Glutamatergic neuron (in vitro differentiated cells): Measurements from ENCODE around the gene GAA. TPM values are rescaled to one million over a fixed set of nuclear protein-coding genes. Genes with fewer than 3 reads are reported as not detected.

Experiments
- DNase-seq: peaks from one replicate; pipeline ENCODE4 v3.0.0; 2022
- H3K27ac Mint-ChIP-seq: one replicate; pipeline ENCODE4 v1.8.0; 2020; ENCODE audit warnings: mild to moderate bottlenecking, mixed read lengths, inconsistent platforms; ENCODE audit not compliant: unreplicated experiment
- H3K27me3 Mint-ChIP-seq: one replicate; pipeline ENCODE4 v1.8.0; 2020; ENCODE audit warnings: mild to moderate bottlenecking, moderate library complexity, mixed read lengths, inconsistent platforms; ENCODE audit not compliant: unreplicated experiment
- H3K36me3 Mint-ChIP-seq: one replicate; pipeline ENCODE4 v1.8.0; 2020; ENCODE audit warnings: mild to moderate bottlenecking, mixed read lengths, inconsistent platforms; ENCODE audit not compliant: unreplicated experiment
- H3K4me1 Mint-ChIP-seq: one replicate; pipeline ENCODE4 v1.8.0; 2020; ENCODE audit warnings: mild to moderate bottlenecking, low read depth, mixed read lengths, inconsistent platforms; ENCODE audit not compliant: unreplicated experiment
- H3K4me3 Mint-ChIP-seq: one replicate; pipeline ENCODE4 v1.8.0; 2020; ENCODE audit warnings: mild to moderate bottlenecking, mixed read lengths, inconsistent platforms; ENCODE audit not compliant: unreplicated experiment
- H3K9me3 Mint-ChIP-seq: one replicate; pipeline ENCODE4 v1.8.0; 2020; ENCODE audit warnings: mild to moderate bottlenecking, moderate library complexity, mixed read lengths, inconsistent platforms; ENCODE audit not compliant: unreplicated experiment
- total RNA-seq: library from RNA; stranded (reverse); fragmentation: NEBNext Ultra II Directional; extraction: Animal tissue kit (Norgen Biotek cat#: 25700); gene quantifications from one replicate; pipeline ENCODE4 v1.2.1, GENCODE V29; 2021; ENCODE audit not compliant: unreplicated experiment
- TF ChIP-seq, protein P1 (sequence below): fragments of 200-600 bp; sonication (generic); IDR thresholded peaks from one replicate; pipeline ENCODE4 v1.5.0; 2021; ENCODE audit not compliant: partially characterized antibody, unreplicated experiment

GAA gene
- total RNA-seq, 1 donor from 2014 or later: 384 TPM

DNA sequence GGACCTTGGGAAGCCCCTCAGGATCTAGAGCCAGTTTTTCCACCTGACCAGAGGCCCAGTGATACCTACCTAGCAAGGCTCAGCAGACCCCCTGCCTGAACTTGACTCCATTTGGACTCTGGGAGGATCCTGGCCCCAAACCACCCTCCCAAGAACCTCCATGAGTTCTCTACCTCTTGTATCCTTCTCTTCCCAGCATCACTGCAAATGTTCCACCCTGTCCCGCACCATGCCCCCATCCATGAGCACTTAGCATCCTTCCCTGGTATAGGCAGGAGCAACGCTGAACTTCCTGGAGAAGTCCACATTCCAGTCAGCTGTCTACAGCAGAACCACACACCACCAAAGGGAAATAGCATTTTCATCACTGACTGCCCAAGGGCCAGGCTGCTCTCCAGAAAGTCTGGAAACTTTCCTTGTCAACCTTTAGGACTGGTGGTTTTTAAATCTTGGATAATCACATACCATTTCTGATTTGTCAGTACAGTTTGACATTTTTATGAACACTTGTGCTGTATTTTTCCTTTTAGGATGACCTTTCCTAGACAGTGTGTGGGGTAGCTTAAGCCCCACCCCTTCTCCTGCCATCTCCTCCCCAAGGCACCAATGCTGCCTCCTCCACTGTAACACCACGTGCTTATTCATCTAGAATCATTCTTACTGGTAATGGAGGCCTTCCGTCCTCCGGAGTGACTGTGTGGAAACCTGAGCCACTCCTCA is 31.7 kb downstream of the GAA start:
- Mint-ChIP-seq H3K4me1 (peaks cover 6% of the 10 kb centered on the region), H3K36me3 (no peaks in the 10 kb centered on the region), H3K9me3 (peaks cover 1% of the 10 kb centered on the region), H3K27ac (no peak overlapping the region), H3K4me3 (no peak overlapping the region), H3K27me3 (no peaks in the 10 kb centered on the region)
- TF ChIP-seq, protein P1, sequence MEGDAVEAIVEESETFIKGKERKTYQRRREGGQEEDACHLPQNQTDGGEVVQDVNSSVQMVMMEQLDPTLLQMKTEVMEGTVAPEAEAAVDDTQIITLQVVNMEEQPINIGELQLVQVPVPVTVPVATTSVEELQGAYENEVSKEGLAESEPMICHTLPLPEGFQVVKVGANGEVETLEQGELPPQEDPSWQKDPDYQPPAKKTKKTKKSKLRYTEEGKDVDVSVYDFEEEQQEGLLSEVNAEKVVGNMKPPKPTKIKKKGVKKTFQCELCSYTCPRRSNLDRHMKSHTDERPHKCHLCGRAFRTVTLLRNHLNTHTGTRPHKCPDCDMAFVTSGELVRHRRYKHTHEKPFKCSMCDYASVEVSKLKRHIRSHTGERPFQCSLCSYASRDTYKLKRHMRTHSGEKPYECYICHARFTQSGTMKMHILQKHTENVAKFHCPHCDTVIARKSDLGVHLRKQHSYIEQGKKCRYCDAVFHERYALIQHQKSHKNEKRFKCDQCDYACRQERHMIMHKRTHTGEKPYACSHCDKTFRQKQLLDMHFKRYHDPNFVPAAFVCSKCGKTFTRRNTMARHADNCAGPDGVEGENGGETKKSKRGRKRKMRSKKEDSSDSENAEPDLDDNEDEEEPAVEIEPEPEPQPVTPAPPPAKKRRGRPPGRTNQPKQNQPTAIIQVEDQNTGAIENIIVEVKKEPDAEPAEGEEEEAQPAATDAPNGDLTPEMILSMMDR: no peak
- no peak for DNase-seq

DNA sequence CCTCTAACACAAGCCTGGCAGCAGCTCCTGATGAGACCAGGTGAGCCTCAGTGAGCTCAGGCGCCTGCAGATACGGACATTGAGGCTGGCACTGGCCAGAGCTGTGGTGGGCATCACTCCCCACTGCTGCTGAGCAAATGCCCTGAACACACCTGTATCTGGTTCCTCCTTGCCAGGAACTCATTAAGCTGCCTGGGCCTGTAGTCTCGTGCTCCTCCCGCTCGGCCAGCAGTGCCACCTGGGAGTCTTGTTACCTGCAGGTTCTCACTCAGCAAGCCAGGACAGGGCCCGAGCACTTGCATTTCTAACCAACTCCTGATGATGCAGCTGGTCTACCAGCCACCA is 32.2 kb downstream of the GAA start:
- Mint-ChIP-seq H3K36me3 (no peaks in the 10 kb centered on the region), H3K4me1 (peaks cover 4% of the 10 kb centered on the region), H3K27me3 (no peaks in the 10 kb centered on the region), H3K9me3 (peaks cover 1% of the 10 kb centered on the region), H3K4me3 (no peak overlapping the region), H3K27ac (no peak overlapping the region)
- DNase-seq: no peak
- TF ChIP-seq, protein P1: no peak

DNA sequence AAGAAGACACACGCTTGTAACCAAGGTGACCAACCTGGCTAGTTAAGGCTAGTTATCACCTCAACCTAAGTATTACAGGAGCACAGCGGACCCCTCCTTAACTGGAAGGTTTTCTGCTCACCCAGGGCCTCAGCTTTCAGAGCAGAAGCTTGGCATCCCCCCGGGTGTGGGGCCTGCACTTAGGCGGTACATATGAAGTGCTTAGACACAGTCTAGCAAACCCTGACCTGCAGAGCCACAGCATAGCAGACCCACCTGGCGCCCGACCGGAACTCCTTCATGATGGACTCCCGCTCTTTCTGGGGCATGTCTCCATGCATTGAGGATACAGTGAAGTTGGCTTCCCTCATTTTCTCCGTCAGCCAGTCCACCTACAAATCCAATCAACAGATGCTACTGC is 35.8 kb downstream of the GAA start:
- no peaks in the 10 kb centered on the region for H3K4me1 Mint-ChIP-seq
- no peak overlapping the region for H3K4me3 Mint-ChIP-seq
- H3K9me3 Mint-ChIP-seq: no peaks in the 10 kb centered on the region
- no peaks in the 10 kb centered on the region for H3K36me3 Mint-ChIP-seq
- no peak for DNase-seq
- TF ChIP-seq, protein P1: no peak
- no peak overlapping the region for H3K27ac Mint-ChIP-seq
- no peaks in the 10 kb centered on the region for H3K27me3 Mint-ChIP-seq

DNA sequence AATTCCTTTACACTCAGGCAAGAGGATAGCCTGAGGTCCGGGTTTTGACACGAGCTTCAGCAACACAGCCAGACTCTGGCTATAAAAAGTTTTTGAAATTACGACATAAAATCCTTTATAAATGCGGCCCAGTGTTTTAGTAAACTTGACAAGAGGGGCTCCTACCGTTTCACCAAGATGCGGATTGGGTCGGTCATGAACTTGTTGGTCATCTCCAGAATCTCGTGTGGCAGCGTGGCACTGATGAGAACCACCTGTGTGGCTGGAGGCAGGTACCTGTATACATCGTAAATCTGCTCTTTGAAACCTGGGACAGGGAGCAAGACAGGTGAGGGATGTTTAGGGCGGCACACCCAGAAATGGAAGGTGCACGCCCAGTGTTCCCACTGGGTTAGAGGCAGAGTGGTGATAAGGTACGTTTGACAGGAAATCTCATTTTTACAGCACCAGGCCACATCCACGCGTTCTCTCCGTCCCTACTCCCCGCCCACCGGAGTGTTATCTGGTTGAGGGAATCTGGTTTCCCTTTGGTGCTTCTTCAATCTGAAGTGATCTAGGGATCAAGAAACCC is 37.6 kb downstream of the GAA start:
- TF ChIP-seq, protein P1: no peak
- no peaks in the 10 kb centered on the region for H3K9me3 Mint-ChIP-seq
- no peaks in the 10 kb centered on the region for H3K27me3 Mint-ChIP-seq
- H3K27ac Mint-ChIP-seq: no peak overlapping the region
- no peaks in the 10 kb centered on the region for H3K36me3 Mint-ChIP-seq
- no peak overlapping the region for H3K4me3 Mint-ChIP-seq
- H3K4me1 Mint-ChIP-seq: no peaks in the 10 kb centered on the region
- no peak for DNase-seq

DNA sequence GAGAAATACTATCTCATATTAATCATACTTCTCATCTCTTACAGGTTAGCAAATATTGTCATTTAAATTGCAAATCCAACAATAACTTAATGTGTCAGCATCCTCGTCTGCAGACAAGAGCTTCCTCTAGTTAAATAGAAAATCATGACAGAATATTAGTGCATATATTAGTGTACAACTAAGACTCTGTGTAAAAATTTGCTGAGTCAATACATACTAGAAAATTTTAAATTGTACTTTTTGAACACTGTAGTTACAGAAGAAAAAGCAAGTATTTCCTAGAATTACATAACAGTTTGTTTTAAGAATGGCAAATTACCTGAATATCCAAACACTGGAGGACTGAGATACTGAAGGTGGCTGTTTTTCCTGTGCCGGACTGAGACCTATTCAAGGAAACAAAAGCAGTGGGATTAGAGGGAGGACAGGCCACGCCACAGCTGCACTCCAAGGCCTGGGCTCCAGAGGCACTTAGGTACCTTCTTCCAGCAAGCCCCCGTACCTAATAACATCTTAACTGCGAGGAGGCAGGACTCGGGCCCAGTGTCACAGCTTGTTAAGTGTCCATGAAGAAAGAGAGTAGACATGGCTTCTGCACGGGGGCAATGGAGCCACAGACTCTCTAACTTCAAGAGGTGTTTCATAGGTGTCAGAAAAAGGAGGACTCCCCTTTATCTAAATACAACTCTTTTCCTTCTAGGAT is 40.2 kb downstream of the GAA start:
- TF ChIP-seq, protein P1: no peak
- no peak for DNase-seq
- Mint-ChIP-seq H3K27me3 (peaks cover 7% of the 10 kb centered on the region), H3K27ac (no peak overlapping the region), H3K4me1 (peaks cover 14% of the 10 kb centered on the region), H3K9me3 (peaks cover 8% of the 10 kb centered on the region), H3K4me3 (no peak overlapping the region), H3K36me3 (no peaks in the 10 kb centered on the region)
